GM21619 (cell line): ENCODE results near the gene NRXN3.

Experiments
- ATAC-seq: cut with Tn5 transposase; IDR thresholded peaks from one replicate; pipeline ENCODE4 v1.9.1; 2021; ENCODE audit not compliant: unreplicated experiment

Gene NRXN3

GRCh38 chr14:79043194-79043889, 873.2 kb downstream of the NRXN3 start:
- no peak for ATAC-seq

- no peak for ATAC-seq
Measured at GRCh38 chr14:79044894-79045624, 874.9 kb downstream of the NRXN3 start.

- no peak for ATAC-seq
Measured at GRCh38 chr14:79050787-79051727, 880.9 kb downstream of the NRXN3 start.

GRCh38 chr14:79051742-79052141, 881.6 kb downstream of the NRXN3 start:
- no peak for ATAC-seq

- ATAC-seq, result no peak
Measured at GRCh38 chr14:79056879-79057278, 886.7 kb downstream of the NRXN3 start.

GRCh38 chr14:79057333-79057732, 887.2 kb downstream of the NRXN3 start:
- no peak for ATAC-seq

- no peak for ATAC-seq
Measured at GRCh38 chr14:79062226-79062625, 892.1 kb downstream of the NRXN3 start.

GRCh38 chr14:79064214-79064613, 894.0 kb downstream of the NRXN3 start:
- no peak for ATAC-seq

- no peak for ATAC-seq
Measured at GRCh38 chr14:79074510-79074909, 904.3 kb downstream of the NRXN3 start.

- no peak for ATAC-seq
Measured at GRCh38 chr14:79076428-79076827, 906.3 kb downstream of the NRXN3 start.

GRCh38 chr14:79077096-79077495, 906.9 kb downstream of the NRXN3 start:
- no peak for ATAC-seq

GRCh38 chr14:79080040-79080439, 909.9 kb downstream of the NRXN3 start:
- ATAC-seq, result no peak

GRCh38 chr14:79082883-79083282, 912.7 kb downstream of the NRXN3 start:
- no peak for ATAC-seq

- ATAC-seq, result no peak
Measured at GRCh38 chr14:79083356-79083755, 913.2 kb downstream of the NRXN3 start.

- no peak for ATAC-seq
Measured at GRCh38 chr14:79084861-79085260, 914.7 kb downstream of the NRXN3 start.

GRCh38 chr14:79089576-79089975, 919.4 kb downstream of the NRXN3 start:
- no peak for ATAC-seq

- ATAC-seq, result no peak
Measured at GRCh38 chr14:79090641-79091180, 920.5 kb downstream of the NRXN3 start.

- no peak for ATAC-seq
Measured at GRCh38 chr14:79091381-79091963, 921.3 kb downstream of the NRXN3 start.

- no peak for ATAC-seq
Measured at GRCh38 chr14:79093531-79093930, 923.4 kb downstream of the NRXN3 start.

GRCh38 chr14:79094951-79095350, 924.8 kb downstream of the NRXN3 start:
- no peak for ATAC-seq

GRCh38 chr14:79096811-79097210, 926.6 kb downstream of the NRXN3 start:
- ATAC-seq, result no peak
